PFSK-1 (cell line): ENCODE measurements around the gene TBC1D22A.

Experiments
- POLR2AphosphoS5 ChIP-seq: IDR thresholded peaks from 2 replicates; pipeline ENCODE4 v1.6.1; 2012; ENCODE audit warnings: low read depth, mild to moderate bottlenecking, control low read depth, low read length, moderate library complexity
- REST ChIP-seq, 2 experiments: IDR thresholded peaks; 2 replicates each; pipeline versions ENCODE4 v1.6.1 to v1.8.0; 2011 to 2012; ENCODE audit warnings: low read depth in 2 of 2, low read length in 2 of 2, control low read depth in 1 of 2, inconsistent platforms in 1 of 2, mild to moderate bottlenecking in 1 of 2, moderate library complexity in 1 of 2; ENCODE audit not compliant: insufficient read depth in 1 of 2
- SIN3A ChIP-seq: IDR thresholded peaks from 2 replicates; pipeline ENCODE4 v1.6.1; 2012; ENCODE audit warnings: mild to moderate bottlenecking, low read length, moderate library complexity, borderline replicate concordance; ENCODE audit not compliant: insufficient read depth

DNA sequence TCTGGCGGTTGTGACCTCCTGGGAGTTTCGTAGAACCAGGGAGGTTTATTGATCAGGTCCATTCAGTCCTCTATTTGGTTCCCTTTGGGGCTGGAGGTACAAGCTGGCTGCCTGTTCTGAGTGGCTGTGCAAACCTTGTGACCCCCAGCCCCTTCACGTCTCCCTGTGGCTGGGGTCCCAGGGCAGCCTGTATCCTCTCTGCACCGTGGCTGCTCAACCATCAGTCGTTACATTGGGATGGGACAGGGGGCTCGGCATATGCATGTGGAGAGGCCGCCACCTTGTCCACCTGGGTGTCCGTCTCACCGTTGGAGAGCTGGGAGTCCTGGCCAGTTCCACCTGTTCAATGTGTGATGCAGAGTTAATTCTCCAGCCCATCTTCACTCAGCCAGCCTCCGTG, 195.7 kb downstream of the TBC1D22A start:
- TF ChIP-seq POLR2AphosphoS5: no peak
- no peak for TF ChIP-seq SIN3A
- TF ChIP-seq REST (IDR thresholded peaks at IDR 0.05; ENCODE audit: insufficient read depth in 1 of 2, low read depth in 2 of 2, low read length in 2 of 2): no peak
